ENCODE data around the gene EP300. TPM values are rescaled to one million over a fixed set of nuclear protein-coding genes. Genes with fewer than 3 reads are reported as not detected.

Gene EP300
- polyA plus RNA-seq, 3 donors = 5.7 to 81.6 (median 16.8) TPM

DNA sequence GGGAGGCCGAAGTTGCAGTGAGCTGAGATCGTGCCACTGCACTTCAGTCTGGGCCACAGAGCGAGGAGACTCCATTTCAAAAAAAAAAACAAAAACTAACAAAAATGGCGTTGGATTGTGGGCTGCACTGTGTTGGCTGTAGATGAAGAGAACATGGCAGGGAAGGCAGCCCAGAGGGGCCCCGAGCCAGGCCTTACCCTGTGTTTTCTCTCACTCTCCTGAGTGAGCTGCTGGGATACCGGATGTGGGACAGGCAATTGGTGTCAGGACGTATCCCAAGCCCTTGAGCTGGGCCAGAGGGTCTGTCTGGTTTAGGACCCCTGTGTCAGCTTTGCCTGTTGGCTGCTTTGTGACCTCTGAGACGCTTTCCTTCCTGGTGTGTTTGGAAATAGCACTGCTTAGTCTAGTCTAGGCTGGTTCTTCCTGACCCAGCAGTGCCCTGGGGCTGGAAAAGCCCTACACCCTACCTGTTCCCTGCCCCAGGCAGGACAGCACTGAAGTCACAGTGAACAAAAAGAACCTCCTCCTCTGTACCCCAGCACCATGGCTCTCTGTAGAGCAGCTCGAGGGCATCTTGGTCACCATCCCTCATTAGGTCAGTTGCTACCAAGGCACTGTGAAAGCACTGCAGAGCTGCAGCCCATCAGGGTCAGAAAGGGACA lies 130.6 kb downstream of the EP300 start:
- no peak overlapping the region for H3K4me3 ChIP-seq (replicated peaks in 1 of 3; ENCODE audit: low read depth in 2 of 3, low read length in 3 of 3)
- no peaks in the 10 kb centered on the region for H3K9me3 ChIP-seq (replicated peaks in 1 of 2; ENCODE audit: control insufficient read depth in 1 of 2, insufficient read depth in 1 of 2, low read length in 2 of 2)
- TF ChIP-seq, protein P1, sequence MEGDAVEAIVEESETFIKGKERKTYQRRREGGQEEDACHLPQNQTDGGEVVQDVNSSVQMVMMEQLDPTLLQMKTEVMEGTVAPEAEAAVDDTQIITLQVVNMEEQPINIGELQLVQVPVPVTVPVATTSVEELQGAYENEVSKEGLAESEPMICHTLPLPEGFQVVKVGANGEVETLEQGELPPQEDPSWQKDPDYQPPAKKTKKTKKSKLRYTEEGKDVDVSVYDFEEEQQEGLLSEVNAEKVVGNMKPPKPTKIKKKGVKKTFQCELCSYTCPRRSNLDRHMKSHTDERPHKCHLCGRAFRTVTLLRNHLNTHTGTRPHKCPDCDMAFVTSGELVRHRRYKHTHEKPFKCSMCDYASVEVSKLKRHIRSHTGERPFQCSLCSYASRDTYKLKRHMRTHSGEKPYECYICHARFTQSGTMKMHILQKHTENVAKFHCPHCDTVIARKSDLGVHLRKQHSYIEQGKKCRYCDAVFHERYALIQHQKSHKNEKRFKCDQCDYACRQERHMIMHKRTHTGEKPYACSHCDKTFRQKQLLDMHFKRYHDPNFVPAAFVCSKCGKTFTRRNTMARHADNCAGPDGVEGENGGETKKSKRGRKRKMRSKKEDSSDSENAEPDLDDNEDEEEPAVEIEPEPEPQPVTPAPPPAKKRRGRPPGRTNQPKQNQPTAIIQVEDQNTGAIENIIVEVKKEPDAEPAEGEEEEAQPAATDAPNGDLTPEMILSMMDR (IDR thresholded peaks at IDR 0.05) = no peak
- no peak overlapping the region for H3K9ac ChIP-seq (ENCODE audit: insufficient read depth, low read length, poor library complexity, severe bottlenecking)
- H3K4me3 Mint-ChIP-seq = no peak overlapping the region
- peaks cover 0 to 2% (median 0%) of the 10 kb centered on the region in 3 donors for H3K27me3 Mint-ChIP-seq (ENCODE audit: low read depth in 3 of 3)
- H3K36me3 ChIP-seq (replicated peaks in 1 of 2; ENCODE audit: control insufficient read depth in 1 of 2, insufficient read depth in 2 of 2, low read length in 2 of 2) = peaks cover 70 to 89% of the 10 kb centered on the region in 2 donors
- H3K9me3 Mint-ChIP-seq = no peaks in the 10 kb centered on the region
- peaks cover 70 to 93% of the 10 kb centered on the region in 2 donors for H3K36me3 Mint-ChIP-seq
- H3K4me1 ChIP-seq (ENCODE audit: control insufficient read depth in 1 of 2, insufficient read depth in 2 of 2, low read length in 2 of 2) = peaks cover 5 to 7% of the 10 kb centered on the region in 2 donors
- H3K79me2 ChIP-seq (ENCODE audit: insufficient read depth, low read length) = no peaks in the 10 kb centered on the region
- no peaks in the 10 kb centered on the region for H4K20me1 ChIP-seq (ENCODE audit: insufficient read depth, low read length)
- H3K4me1 Mint-ChIP-seq = peaks cover 7% of the 10 kb centered on the region
- H3K4me2 ChIP-seq (replicated peaks; ENCODE audit: extremely low read depth, low read length, poor library complexity, severe bottlenecking) = no peak overlapping the region
- intact Hi-C loops (cut with micrococcal nuclease) = no loop called here
- peak overlapping the region in 1 of 7 donors; percentile 6 for H3K27ac Mint-ChIP-seq
- H2AFZ ChIP-seq (ENCODE audit: insufficient read depth, low read depth, low read length, poor library complexity, severe bottlenecking) = no peak overlapping the region
- no peak for DNase-seq
- H3K27me3 ChIP-seq (ENCODE audit: control insufficient read depth in 2 of 2, insufficient read depth in 2 of 2, low read length in 2 of 2) = no peaks in the 10 kb centered on the region
- WGBS (ENCODE audit: insufficient coverage) = 96% methylated on average over 5 of the region's 9 CpGs
- H3K27ac ChIP-seq (ENCODE audit: low read depth in 1 of 2, low read length in 2 of 2) = peak overlapping the region in 1 of 2 donors; percentile 38

- H3K9me3 ChIP-seq (replicated peaks in 1 of 2; ENCODE audit: control insufficient read depth in 1 of 2, insufficient read depth in 1 of 2, low read length in 2 of 2) = no peaks in the 10 kb centered on the region
- H3K27ac ChIP-seq (ENCODE audit: low read depth in 1 of 2, low read length in 2 of 2) = peak overlapping the region in 1 of 2 donors; percentile 38
- no peak overlapping the region for H3K9ac ChIP-seq (ENCODE audit: insufficient read depth, low read length, poor library complexity, severe bottlenecking)
- H3K79me2 ChIP-seq (ENCODE audit: insufficient read depth, low read length) = no peaks in the 10 kb centered on the region
- no peaks in the 10 kb centered on the region for H4K20me1 ChIP-seq (ENCODE audit: insufficient read depth, low read length)
- Mint-ChIP-seq H3K36me3 (peaks cover 73 to 98% of the 10 kb centered on the region in 2 donors), H3K27ac (peak overlapping the region in 1 of 7 donors; percentile 65), H3K4me1 (peaks cover 3% of the 10 kb centered on the region), H3K9me3 (no peaks in the 10 kb centered on the region), H3K27me3 (ENCODE audit: low read depth in 3 of 3) (peaks cover 0 to 2% (median 0%) of the 10 kb centered on the region in 3 donors), H3K4me3 (no peak overlapping the region)
- H2AFZ ChIP-seq (ENCODE audit: insufficient read depth, low read depth, low read length, poor library complexity, severe bottlenecking) = no peak overlapping the region
- intact Hi-C loops (cut with micrococcal nuclease) = no loop called here
- H3K4me3 ChIP-seq (replicated peaks in 1 of 3; ENCODE audit: low read depth in 2 of 3, low read length in 3 of 3) = no peak overlapping the region
- H3K4me1 ChIP-seq (ENCODE audit: control insufficient read depth in 1 of 2, insufficient read depth in 2 of 2, low read length in 2 of 2) = peaks cover 0 to 1% of the 10 kb centered on the region in 2 donors
- WGBS (ENCODE audit: insufficient coverage) = 97% methylated on average over 5 of the region's 7 CpGs
- no peaks in the 10 kb centered on the region for H3K27me3 ChIP-seq (ENCODE audit: control insufficient read depth in 2 of 2, insufficient read depth in 2 of 2, low read length in 2 of 2)
- DNase-seq = no peak
- H3K36me3 ChIP-seq (replicated peaks in 1 of 2; ENCODE audit: control insufficient read depth in 1 of 2, insufficient read depth in 2 of 2, low read length in 2 of 2) = peaks cover 73 to 95% of the 10 kb centered on the region in 2 donors
- TF ChIP-seq, protein P1 (IDR thresholded peaks at IDR 0.05) = no peak
- no peak overlapping the region for H3K4me2 ChIP-seq (replicated peaks; ENCODE audit: extremely low read depth, low read length, poor library complexity, severe bottlenecking)
These were observed 131.1 kb downstream of the EP300 start for GRCh38 chr22:41223535-41223934.
